Ishikawa (cell line): Measurements from ENCODE around the gene TLX2.

Experiments
- CEBPB ChIP-seq: IDR thresholded peaks from 2 replicates; pipeline ENCODE4 v1.6.1; 2012
- CREB1 ChIP-seq: IDR thresholded peaks from 2 replicates; pipeline ENCODE4 v1.6.1; 2012; ENCODE audit warnings: low read depth
- EGR1 ChIP-seq: IDR thresholded peaks from 2 replicates; pipeline ENCODE4 v1.6.1; 2012
- EP300 ChIP-seq: IDR thresholded peaks from 2 replicates; pipeline ENCODE4 v1.6.1; 2012; ENCODE audit warnings: borderline replicate concordance
- FOXM1 ChIP-seq: IDR thresholded peaks from 2 replicates; pipeline ENCODE4 v1.6.1; 2012; ENCODE audit warnings: low read depth, borderline replicate concordance
- NFIC ChIP-seq: IDR thresholded peaks from 2 replicates; pipeline ENCODE4 v1.6.1; 2012
- RAD21 ChIP-seq: IDR thresholded peaks from 2 replicates; pipeline ENCODE4 v1.6.1; 2012; ENCODE audit warnings: low read depth
- TAF1 ChIP-seq: IDR thresholded peaks from 2 replicates; pipeline ENCODE4 v1.6.1; 2012; ENCODE audit warnings: low read depth, mild to moderate bottlenecking
- TCF12 ChIP-seq: IDR thresholded peaks from 2 replicates; pipeline ENCODE4 v1.6.1; 2012; ENCODE audit warnings: low read depth
- TEAD4 ChIP-seq: IDR thresholded peaks from 2 replicates; pipeline ENCODE4 v1.6.1; 2012
- YY1 ChIP-seq: IDR thresholded peaks from 2 replicates; pipeline ENCODE4 v1.6.1; 2012; ENCODE audit warnings: low read depth
- ZBTB7A ChIP-seq: IDR thresholded peaks from 2 replicates; pipeline ENCODE4 v1.6.1; 2012; ENCODE audit warnings: low read depth
- TF ChIP-seq, protein P1 (sequence below): IDR thresholded peaks from 2 replicates; pipeline ENCODE4 v1.6.1; 2012; ENCODE audit warnings: low read depth, mild to moderate bottlenecking
- TF ChIP-seq, protein P2 (sequence below): IDR thresholded peaks from 2 replicates; pipeline ENCODE4 v1.6.1; 2012
- TF ChIP-seq, protein P3 (sequence below): IDR thresholded peaks from 2 replicates; pipeline ENCODE4 v1.6.1; 2012

Gene TLX2

DNA sequence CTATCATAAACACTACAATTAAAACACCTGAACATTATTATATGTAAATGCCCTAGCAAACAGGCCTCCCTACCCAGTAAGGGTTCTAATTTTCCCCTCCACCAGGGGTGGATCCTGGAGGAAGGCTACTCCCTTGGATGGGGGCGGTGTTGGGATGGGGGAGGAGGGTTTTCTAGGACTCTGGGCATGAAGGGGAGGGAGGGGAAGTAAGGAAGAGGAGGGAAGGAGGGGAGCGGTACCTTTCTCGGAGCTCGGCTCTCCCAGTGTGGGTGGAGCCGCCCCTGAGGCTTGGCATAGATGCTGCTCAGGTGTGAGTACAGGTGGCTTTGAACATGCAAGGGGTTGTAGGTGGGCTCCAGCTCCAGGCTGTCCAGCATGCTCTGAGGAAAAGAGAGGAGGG, 45.7 kb downstream of the TLX2 start:
- TF ChIP-seq CEBPB (no peak), TEAD4 (no peak), ZBTB7A (no peak), TAF1 (no peak), EGR1 (no peak), FOXM1 (no peak), NFIC (no peak), CREB1 (no peak), RAD21 (no peak), YY1 (no peak)
- TF ChIP-seq, protein P1, sequence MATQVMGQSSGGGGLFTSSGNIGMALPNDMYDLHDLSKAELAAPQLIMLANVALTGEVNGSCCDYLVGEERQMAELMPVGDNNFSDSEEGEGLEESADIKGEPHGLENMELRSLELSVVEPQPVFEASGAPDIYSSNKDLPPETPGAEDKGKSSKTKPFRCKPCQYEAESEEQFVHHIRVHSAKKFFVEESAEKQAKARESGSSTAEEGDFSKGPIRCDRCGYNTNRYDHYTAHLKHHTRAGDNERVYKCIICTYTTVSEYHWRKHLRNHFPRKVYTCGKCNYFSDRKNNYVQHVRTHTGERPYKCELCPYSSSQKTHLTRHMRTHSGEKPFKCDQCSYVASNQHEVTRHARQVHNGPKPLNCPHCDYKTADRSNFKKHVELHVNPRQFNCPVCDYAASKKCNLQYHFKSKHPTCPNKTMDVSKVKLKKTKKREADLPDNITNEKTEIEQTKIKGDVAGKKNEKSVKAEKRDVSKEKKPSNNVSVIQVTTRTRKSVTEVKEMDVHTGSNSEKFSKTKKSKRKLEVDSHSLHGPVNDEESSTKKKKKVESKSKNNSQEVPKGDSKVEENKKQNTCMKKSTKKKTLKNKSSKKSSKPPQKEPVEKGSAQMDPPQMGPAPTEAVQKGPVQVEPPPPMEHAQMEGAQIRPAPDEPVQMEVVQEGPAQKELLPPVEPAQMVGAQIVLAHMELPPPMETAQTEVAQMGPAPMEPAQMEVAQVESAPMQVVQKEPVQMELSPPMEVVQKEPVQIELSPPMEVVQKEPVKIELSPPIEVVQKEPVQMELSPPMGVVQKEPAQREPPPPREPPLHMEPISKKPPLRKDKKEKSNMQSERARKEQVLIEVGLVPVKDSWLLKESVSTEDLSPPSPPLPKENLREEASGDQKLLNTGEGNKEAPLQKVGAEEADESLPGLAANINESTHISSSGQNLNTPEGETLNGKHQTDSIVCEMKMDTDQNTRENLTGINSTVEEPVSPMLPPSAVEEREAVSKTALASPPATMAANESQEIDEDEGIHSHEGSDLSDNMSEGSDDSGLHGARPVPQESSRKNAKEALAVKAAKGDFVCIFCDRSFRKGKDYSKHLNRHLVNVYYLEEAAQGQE = no peak

DNA sequence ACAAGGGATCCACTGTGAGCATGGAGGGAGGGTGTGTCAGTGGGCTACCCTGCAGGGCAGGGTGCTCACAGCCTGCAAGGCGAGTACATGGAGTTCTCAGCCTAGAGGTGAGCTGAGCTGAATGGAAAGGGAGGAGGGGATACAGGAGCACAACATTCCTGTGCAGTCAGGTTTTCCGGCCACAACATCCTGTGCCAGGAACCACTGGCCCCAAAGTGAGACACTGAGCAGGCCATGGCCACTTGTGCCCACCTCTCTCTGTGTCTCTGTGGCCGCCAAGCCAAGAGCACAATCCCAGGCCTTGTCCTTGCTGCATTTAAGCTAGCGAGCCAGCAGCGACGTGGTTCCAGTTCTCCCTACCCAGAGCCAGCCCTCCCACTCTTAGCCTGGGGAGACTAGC, 46.3 kb downstream of the TLX2 start:
- no peak for TF ChIP-seq RAD21
- no peak for TF ChIP-seq CEBPB
- peak; percentile 58; the same call in 1 of the 2 replicates for TF ChIP-seq TEAD4
- TF ChIP-seq YY1 = no peak
- no peak for TF ChIP-seq EP300
- no peak for TF ChIP-seq CREB1
- no peak for TF ChIP-seq FOXM1
- TF ChIP-seq NFIC = no peak

DNA sequence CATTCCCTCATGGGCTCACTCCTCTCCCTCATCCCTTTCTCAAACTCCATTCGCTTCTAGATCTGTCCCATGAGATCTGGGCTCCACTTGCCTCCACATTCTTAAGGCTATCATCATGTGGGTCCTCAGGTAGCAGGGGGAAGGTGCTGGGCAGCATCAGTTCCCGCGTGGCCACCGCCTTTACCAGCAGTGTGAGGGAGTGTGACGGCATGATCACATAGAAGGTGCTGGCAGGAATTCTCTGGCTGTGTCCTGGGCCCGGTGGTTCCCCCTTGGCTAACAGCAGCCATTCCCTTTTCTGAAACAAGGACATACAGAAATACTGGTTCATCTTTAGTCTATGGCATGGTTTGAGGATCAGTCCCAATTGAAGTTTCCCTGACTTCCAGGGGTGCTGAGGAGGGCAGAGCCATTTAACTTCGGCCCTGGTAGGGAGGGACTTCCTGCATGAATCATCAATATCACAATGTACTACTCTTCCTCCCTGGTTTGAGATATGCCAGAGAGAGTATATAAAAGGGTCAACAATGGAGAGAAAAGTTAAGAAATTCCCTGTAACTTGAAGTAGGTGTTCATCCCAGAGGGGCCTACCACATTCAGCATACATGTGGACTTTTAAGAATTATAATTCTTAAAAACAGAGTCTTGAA, 48.0 kb downstream of the TLX2 start:
- no peak for TF ChIP-seq YY1
- TF ChIP-seq, protein P1 = no peak

DNA sequence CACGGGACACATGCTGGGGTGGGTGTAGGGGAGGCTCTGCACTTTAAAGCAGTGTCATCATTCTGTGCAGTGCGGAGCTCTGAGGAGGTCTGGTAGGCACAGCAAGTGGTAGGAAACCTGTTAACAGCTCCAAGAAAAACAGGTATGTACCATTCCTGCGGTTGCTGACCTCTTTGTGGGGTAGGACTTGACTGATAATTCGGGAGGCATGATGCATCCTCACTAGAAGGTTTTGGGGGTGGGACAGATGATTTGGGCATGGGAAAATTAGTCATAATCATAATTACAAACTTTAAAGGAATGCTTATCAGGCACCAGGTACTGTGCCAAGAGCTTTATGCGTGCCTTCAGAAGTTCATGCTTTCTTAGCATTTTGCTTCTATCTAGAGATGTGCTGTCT, 50.0 kb downstream of the TLX2 start:
- TF ChIP-seq TEAD4 (no peak), ZBTB7A (no peak), TCF12 (no peak), CEBPB (no peak), RAD21 (no peak), FOXM1 (no peak), NFIC (no peak), TAF1 (no peak)
- TF ChIP-seq, protein P2, sequence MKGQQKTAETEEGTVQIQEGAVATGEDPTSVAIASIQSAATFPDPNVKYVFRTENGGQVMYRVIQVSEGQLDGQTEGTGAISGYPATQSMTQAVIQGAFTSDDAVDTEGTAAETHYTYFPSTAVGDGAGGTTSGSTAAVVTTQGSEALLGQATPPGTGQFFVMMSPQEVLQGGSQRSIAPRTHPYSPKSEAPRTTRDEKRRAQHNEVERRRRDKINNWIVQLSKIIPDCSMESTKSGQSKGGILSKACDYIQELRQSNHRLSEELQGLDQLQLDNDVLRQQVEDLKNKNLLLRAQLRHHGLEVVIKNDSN = no peak
- TF ChIP-seq, protein P3, sequence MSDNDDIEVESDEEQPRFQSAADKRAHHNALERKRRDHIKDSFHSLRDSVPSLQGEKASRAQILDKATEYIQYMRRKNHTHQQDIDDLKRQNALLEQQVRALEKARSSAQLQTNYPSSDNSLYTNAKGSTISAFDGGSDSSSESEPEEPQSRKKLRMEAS = no peak

DNA sequence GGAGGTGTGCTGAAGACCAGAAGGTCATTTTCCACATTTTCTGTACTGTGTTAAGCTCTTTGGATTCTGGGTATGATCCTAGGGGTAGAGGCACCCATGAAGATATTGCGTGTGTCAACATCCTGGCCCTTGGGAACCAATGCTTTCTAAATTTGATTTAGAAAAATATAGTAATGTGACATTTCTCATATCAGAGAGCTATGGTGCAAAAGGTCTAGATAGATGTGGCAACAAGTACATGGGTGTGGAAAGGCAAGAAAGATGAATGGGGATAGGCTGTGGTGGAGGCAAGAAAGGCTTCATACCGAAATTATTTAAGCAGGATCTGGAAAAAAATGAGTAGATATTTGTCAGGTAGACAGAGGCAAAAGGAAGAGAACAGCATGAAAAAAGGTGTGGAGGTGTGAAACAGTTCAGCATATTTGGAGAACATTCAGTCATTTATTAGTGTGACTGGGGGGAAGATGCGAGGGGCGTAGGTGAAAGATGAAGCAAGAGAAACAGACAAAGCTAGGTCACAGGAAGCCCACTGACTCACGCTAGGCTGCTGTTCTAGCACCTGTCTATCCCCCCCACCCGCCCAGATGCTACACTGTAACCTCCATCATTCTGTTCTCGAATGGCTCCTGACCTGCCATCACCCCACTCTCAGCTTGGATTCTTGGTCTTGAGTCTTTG, 52.0 kb downstream of the TLX2 start:
- TF ChIP-seq YY1 = no peak
- TF ChIP-seq TAF1 = no peak
- no peak for TF ChIP-seq TCF12
- no peak for TF ChIP-seq NFIC
- no peak for TF ChIP-seq CREB1
- TF ChIP-seq, protein P2 = no peak
- TF ChIP-seq ZBTB7A = no peak
- no peak for TF ChIP-seq FOXM1
- no peak for TF ChIP-seq EP300
- TF ChIP-seq TEAD4 = no peak
- TF ChIP-seq RAD21 = no peak

DNA sequence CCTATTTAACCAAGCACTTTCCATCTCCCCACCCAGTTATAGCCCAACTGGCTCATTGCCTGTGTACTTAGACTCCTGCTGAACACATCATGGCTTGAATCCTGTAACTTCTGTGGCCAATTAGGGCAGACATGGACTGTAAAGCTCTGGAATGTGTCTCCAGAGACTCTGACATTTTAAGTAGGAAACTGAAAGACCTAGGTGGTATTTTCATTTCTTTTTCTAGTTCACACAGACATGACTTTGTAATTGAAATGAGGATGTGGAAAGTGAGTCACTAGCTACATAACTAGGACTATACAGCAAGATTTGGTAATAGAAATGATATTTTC, 52.5 kb downstream of the TLX2 start:
- no peak for TF ChIP-seq EGR1
- TF ChIP-seq NFIC = no peak
- TF ChIP-seq CEBPB = no peak
- TF ChIP-seq TAF1 = no peak
- no peak for TF ChIP-seq TEAD4
- no peak for TF ChIP-seq YY1
- TF ChIP-seq CREB1 = no peak
